ENCODE data around the gene ANKS1A.

Gene ANKS1A

DNA sequence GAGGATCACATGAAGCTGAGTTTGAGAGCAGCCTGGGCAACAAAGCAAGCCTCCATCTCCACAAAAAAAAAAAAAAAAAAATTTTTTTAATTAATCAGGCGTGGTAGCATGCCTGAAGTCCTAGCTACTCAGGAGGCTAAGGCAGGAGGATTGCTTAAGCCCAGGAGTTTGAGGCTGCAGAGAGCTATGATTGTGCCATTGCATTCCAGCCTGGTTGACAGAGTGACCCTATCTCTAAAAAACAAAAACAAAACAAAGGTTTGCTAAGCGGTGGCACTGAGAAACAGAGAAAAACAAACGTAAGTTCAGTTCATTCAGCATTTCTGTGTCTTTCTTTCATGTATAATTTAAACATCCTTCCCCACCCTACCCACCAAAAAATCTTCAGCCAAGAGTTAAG is 78.4 kb downstream of the ANKS1A start:
- TF ChIP-seq, protein P1, sequence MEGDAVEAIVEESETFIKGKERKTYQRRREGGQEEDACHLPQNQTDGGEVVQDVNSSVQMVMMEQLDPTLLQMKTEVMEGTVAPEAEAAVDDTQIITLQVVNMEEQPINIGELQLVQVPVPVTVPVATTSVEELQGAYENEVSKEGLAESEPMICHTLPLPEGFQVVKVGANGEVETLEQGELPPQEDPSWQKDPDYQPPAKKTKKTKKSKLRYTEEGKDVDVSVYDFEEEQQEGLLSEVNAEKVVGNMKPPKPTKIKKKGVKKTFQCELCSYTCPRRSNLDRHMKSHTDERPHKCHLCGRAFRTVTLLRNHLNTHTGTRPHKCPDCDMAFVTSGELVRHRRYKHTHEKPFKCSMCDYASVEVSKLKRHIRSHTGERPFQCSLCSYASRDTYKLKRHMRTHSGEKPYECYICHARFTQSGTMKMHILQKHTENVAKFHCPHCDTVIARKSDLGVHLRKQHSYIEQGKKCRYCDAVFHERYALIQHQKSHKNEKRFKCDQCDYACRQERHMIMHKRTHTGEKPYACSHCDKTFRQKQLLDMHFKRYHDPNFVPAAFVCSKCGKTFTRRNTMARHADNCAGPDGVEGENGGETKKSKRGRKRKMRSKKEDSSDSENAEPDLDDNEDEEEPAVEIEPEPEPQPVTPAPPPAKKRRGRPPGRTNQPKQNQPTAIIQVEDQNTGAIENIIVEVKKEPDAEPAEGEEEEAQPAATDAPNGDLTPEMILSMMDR (IDR thresholded peaks at IDR 0.05; ENCODE audit: insufficient read depth, missing control alignments): no peak
- no peak for DNase-seq (ENCODE audit: insufficient read length, low spot score)
- FAIRE-seq: no peak

DNA sequence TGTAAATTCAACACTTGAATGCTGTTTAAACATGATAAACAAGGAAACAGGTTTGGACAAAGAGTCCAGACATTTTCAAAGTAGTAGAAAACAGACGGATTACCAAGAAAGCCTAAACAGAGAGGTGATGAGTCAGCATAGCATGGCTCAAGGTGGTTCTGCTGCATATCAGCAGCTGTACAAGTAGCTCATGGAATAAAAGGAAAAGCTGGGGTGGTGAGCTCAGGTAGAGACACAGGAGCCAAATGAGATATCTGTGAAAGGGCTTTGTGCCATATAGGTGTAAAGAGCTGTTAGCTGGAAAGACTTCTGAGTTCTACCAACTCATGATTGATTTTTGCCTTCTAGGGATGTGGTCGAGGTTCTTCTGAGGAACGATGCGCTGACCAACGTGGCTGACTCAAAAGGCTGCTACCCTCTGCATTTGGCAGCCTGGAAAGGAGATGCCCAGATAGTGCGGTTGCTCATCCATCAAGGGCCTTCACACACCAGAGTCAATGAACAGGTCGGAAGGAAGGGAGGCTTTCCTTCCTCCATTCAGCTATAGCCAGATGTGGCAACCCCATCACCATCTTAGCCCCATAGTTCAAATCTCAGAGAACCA is 80.7 kb downstream of the ANKS1A start:
- TF ChIP-seq, protein P1 (IDR thresholded peaks at IDR 0.05; ENCODE audit: insufficient read depth, missing control alignments): no peak
- DNase-seq (ENCODE audit: insufficient read length, low spot score): no peak
- no peak for FAIRE-seq

DNA sequence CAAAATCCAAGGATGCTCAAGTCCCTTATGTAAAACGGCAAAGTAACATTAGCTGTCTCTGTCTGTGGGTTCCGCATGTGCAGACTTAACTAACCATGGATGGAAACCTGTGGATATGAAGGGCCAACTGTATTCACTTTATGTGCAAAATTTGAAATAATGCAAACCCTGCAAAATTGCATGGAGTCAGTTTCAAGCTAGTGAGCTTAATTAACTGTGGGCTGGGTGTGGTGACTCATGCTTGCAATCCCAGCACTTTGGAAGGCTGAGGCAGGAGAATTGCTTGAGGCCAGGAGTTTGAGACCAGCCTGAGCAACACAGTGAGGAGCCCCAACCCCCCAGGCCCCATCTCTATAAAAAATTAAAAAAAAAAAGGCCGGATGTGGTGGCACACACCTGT is 81.4 kb downstream of the ANKS1A start:
- TF ChIP-seq, protein P1 (IDR thresholded peaks at IDR 0.05; ENCODE audit: insufficient read depth, missing control alignments): no peak
- FAIRE-seq (no peak), DNase-seq (ENCODE audit: insufficient read length, low spot score) (no peak)

DNA sequence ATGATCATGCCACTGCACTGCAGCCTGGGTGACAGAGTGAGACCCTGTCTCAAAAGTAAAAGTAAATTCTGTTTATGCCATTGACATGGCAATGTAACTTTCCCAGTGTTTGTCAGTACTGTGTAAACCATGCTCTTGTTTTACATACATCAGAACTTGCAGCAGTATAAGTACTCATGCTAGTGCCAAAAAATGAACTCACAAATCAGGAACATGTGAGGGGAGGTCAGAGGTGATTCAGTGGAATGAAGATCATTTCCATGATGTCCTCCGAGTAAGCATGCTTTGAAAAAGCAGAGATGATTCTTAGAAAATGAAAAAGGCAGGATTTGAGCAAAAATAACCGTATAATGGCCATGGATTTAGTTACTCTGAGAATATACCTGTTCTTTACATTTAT is 81.9 kb downstream of the ANKS1A start:
- TF ChIP-seq, protein P1 (IDR thresholded peaks at IDR 0.05; ENCODE audit: insufficient read depth, missing control alignments): no peak
- FAIRE-seq: no peak

DNA sequence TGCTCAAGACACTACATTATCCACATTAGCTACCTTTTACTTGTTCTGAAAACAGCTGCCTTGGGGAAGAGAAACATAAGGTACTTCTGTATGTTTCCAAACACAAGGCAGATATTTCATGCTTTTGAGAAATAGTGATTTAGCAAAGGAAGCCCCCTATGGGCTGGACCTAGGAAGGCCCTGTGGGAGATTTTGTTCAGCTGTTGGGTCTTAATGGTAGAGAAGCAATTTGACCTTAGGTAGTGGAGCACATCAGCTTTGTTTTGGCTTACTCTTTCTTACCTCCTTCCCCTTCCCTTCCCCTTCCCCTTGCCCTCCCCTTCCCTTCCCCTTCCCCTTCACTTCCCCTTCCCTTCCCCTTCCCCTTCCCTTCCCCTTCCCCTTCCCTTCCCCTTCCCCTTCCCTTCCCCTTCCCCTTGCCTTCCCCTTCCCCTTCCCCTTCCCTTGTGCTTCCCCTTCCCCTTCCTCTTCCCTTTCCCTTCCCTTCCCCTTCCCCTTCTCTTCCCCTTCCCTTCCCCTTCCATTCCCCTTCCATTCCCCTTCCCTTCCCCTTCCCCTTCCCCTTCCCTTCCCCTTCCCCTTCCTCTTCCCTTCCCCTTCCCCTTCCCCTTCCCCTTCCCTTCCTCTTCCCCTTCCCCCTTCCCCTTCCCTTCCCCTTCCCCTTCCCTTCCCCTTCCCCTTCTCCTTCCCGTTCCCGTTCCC is 84.6 kb downstream of the ANKS1A start:
- FAIRE-seq (no peak), DNase-seq (ENCODE audit: insufficient read length, low spot score) (no peak)
- TF ChIP-seq, protein P1 (IDR thresholded peaks at IDR 0.05; ENCODE audit: insufficient read depth, missing control alignments): no peak

More for the DNA sequence above, 81.9 kb downstream of the ANKS1A start:
- no peak for DNase-seq (ENCODE audit: insufficient read length, low spot score)

DNA sequence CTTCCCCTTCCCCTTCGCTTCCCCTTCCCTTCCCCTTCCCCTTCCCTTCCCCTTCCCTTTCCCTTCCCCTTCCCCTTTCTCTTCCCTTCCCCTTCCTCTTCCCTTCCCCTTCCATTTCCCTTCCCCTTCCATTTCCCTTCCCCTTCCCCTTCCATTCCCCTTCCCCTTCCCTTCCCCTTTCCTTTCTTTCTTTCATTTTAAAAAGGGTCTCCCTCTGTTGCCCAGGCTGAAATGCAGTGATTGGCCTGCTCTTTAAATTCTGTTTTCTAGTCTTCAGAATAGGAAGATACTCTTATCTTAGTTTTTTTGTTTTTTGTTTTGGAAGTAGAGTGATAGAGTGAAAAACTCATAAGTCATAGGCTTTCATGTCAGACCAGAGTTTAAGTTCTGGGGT is 85.2 kb downstream of the ANKS1A start:
- no peak for DNase-seq (ENCODE audit: insufficient read length, low spot score)
- no peak for FAIRE-seq
- TF ChIP-seq, protein P1 (IDR thresholded peaks at IDR 0.05; ENCODE audit: insufficient read depth, missing control alignments): no peak

DNA sequence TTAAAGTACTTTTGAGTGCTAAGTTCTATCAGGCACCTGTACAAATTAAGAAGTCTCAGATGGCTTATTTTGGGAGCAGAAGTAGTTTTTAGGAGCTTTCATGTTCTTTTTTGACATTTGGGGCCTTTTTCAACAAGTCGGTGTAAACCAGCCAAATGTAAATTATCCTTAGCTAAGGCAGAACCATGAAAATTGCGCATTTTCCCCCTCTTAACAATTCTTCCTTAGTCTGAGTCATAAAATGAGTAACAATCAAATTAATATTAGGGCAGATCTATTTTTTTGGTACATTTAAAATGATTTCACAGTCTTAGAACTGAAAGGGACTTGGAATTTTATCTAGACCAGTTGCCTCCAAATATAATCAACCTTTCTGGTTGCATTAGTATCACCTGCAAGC is 87.2 kb downstream of the ANKS1A start:
- no peak for DNase-seq (ENCODE audit: insufficient read length, low spot score)
- FAIRE-seq: no peak
- TF ChIP-seq, protein P1 (IDR thresholded peaks at IDR 0.05; ENCODE audit: insufficient read depth, missing control alignments): no peak
